Loucy (cell line): Measurements from ENCODE around the gene SAP30.

ENCODE experiments used
- EZH2phosphoT487 ChIP-seq: fragments of 200-600 bp; IDR thresholded peaks from 2 replicates; pipeline ENCODE4 v1.6.1; 2018; ENCODE audit warnings: antibody characterized with exemption, mild to moderate bottlenecking, moderate library complexity, borderline replicate concordance
- TF ChIP-seq, protein P1 (sequence below): fragments of 200-600 bp; sonication (generic); conservative IDR thresholded peaks from 2 replicates; pipeline ENCODE4 v1.5.1; 2014; ENCODE audit warnings: mild to moderate bottlenecking, antibody characterized with exemption, low read length

DNA sequence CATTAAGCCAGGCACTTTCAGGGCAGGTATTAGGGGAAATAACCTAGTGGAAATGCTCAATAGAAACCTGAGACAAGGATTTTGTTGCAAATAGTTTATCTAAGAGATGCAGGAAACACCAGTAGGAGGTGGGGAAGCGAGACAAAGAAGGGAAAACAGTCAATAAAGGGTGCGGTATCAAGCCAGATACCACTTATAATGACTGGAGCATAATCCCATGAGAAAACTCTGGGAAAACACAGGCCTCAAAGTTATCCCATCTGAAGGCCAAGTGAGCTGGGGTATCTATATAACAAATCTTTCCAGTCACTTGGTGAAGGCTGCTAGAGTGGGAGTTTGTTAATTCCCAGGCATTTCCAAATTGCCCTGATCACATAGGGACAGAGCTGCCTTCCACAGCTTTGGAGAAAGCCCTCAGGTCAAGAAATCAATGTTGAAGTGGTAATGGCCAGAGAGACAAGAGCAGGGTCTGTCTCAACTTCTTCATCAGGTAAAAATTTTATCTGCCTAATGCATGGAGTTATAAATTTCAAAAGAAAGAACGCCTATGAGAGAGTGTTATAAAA is 26.8 kb upstream of the SAP30 start:
- TF ChIP-seq, protein P1, sequence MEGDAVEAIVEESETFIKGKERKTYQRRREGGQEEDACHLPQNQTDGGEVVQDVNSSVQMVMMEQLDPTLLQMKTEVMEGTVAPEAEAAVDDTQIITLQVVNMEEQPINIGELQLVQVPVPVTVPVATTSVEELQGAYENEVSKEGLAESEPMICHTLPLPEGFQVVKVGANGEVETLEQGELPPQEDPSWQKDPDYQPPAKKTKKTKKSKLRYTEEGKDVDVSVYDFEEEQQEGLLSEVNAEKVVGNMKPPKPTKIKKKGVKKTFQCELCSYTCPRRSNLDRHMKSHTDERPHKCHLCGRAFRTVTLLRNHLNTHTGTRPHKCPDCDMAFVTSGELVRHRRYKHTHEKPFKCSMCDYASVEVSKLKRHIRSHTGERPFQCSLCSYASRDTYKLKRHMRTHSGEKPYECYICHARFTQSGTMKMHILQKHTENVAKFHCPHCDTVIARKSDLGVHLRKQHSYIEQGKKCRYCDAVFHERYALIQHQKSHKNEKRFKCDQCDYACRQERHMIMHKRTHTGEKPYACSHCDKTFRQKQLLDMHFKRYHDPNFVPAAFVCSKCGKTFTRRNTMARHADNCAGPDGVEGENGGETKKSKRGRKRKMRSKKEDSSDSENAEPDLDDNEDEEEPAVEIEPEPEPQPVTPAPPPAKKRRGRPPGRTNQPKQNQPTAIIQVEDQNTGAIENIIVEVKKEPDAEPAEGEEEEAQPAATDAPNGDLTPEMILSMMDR, result no peak
- no peak for TF ChIP-seq EZH2phosphoT487
